Cerebellar cortex (tissue), 1 donor: ENCODE measurements around the gene MDM4.
"Not testable (repeated sequence)": the region's sequence is repeated elsewhere in the genome, so short reads cannot be mapped to it uniquely, and the experiment has no call there.

Experiments used
- DNase-seq: peaks from one replicate; pipeline ENCODE4 v3.0.0-alpha.2; 2015; ENCODE audit warnings: low spot score

The MDM4 gene

GRCh38 chr1:204517382-204517781, 1.2 kb downstream of the MDM4 start:
- not testable (repeated sequence) for DNase-seq

DNA sequence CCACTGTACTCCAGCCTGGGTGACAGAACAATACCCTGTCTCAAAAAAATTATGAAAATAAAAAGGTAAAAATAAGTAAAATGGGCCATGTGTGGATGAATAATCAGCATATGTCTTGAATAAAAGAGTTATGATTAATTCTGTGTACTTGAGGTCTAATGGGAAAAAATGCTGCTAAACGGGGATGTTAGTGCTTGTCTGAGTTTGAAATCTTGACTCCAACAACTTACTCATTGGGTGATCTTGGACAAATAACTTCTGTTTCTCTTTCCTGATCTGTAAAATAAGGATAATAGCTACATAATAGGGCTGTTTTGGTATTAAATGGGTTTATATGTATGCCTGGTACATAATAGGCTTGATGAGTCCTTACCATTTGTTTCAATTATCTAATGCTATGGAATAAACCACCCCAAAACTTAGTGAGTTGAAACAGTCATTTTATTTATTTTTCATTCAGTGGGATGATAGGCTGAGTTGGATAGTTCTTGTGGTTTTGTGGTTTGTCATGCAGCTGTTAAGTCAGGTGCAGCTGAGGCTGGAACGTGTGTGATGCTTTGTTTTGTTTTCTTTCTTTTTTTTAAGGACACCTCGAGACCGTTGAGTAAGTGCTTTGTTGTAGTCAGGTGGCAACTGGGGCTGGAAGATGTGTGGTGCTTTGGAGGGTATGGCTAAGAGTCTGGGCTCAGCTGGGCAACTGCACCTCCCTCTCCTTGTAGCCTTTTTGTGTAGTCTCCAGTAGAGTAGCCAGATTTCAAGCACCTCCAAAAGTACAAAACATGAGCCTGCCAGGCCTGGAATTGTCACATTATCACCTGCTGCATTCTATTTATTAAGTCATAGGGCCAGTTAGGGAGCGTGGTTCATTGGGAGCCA, 4.9 kb downstream of the MDM4 start:
- no peak for DNase-seq

- DNase-seq, result not testable (repeated sequence)
Observed at GRCh38 chr1:204521941-204522521, 5.8 kb downstream of the MDM4 start.

GRCh38 chr1:204523605-204524215, 7.5 kb downstream of the MDM4 start:
- DNase-seq, result no peak

DNA sequence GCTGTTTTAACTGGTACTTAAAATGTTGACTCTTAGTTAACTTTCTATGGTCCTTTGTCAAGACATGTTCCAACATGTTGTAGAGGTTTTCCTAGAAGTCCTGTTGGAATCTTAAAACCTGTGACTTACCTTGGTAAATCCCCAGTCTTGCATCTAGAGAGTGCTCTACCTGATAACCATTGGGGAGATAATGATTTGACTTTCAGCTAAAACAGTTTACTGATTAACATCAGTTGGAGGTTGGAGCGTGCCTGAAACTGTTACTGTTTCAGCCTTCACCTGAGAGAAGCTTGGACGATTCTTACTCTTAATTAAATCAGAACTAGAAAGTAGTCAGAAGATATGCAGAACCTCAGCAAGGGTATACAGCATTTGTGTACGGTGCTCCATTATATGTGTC, 8.8 kb downstream of the MDM4 start:
- no peak for DNase-seq

DNA sequence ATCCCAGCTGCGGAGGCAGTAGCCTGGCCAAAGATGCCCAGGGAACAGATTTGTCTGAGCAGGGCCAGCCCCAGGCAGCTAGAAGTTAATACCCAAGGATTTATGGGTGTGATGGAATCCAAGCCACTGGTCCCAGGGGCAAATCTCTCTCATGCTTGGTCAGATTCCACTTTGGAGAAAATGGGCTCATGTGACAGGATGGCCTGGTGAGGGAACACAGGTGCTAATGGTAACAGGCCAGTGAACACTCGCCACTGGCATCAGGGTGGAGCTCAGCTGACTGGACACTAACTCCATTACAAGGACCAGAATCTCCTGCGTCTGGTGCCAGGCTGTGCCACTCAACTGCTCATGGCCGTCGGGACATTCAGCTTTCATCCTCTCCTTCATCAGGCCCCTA, 12.0 kb downstream of the MDM4 start:
- no peak for DNase-seq

DNA sequence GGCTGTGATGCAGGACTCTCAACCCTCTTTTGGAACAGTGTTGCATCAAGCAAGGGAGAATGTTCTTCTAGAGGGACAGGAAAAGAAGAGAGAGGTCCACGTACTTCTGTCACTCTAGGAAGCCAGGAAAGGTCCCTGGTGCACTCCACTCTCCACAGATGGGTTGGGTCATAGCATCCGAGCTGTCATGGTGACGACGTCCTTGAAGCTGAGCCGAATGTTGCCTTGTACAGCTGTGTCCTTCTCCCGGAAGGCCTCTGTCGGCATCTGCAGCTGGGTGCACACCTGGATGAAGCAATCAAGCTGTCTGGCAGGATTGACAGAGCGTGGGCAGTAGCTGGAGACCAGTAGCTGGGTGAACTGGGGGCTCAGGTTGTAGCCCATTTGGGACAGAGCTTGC, 12.5 kb downstream of the MDM4 start:
- DNase-seq, result no peak

- DNase-seq, result no peak
Observed at GRCh38 chr1:204529371-204529895, 13.2 kb downstream of the MDM4 start.

DNA sequence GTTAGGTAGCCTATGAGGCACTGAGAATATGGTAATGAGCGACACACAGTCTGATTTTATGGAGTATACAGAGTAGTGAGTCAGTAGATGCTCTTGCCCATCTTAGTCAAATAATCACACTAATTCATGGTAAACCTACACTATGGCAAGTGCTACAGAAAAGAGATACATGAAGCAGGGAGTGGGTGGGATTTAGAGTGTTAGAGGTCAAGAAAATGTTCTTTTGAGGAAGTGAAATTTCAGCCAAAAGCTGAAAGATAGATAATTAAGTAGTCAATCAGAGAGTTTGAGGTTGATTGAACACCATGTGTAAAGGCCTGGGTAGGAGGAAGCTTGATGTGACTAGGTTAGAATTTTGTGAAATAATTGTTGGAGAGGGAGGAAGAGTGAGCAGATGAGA, 14.7 kb downstream of the MDM4 start:
- DNase-seq, result no peak

DNA sequence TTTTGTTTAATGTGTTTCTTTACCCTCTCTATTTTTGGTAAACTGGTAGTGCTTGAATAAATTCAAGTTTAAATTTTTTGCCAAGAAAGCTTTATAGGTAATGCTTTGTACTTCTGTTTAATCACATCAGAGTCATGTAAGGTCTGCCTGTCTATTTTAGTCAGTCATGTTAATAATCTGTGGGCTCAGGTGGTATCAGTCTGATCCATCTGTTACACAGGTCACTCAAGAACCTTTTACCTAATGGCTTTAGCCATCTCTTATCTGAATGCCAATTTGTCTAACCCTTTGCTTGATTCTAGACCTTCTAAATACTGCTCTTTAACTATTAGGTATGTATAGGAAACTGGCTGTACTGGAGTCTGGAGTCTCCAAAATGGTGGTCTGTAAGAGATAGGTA, 16.6 kb downstream of the MDM4 start:
- no peak for DNase-seq

DNA sequence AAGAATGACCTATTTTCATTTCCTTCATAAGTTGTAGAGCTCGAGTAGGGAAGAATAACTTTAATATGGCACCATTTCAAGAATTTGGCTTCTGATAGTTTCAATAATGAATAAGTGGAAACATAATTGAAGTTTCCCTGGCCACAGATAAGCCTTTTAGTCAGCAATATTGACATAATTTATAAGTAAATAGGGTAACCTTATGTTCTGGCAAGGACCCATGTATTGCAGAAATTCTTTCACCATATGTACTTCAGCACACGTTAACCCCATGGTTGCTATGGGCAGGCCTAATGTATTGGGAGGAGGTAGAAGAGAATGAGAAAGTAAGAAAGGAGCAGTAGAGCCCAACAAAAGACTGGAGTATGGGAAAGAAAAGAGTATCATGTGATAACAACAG, 25.4 kb downstream of the MDM4 start:
- DNase-seq, result no peak

DNA sequence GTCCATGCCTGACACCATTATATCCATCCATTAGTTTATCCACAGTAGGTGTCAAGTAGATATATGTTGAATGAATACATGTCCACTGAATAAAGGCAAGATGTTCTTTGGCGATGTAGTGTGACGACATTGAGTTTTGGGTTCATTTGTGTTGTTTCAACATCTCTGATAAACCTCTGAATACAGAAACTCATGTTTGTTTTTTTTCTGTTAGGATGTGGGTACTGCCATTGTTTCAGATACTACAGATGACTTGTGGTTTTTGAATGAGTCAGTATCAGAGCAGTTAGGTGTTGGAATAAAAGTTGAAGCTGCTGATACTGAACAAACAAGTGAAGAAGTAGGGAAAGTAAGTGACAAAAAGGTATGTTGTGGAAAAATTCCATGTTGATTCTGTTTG, 28.1 kb downstream of the MDM4 start:
- no peak for DNase-seq

GRCh38 chr1:204545202-204545601, 29.0 kb downstream of the MDM4 start:
- DNase-seq, result no peak

- DNase-seq, result no peak
Observed at GRCh38 chr1:204545881-204546280, 29.7 kb downstream of the MDM4 start.

DNA sequence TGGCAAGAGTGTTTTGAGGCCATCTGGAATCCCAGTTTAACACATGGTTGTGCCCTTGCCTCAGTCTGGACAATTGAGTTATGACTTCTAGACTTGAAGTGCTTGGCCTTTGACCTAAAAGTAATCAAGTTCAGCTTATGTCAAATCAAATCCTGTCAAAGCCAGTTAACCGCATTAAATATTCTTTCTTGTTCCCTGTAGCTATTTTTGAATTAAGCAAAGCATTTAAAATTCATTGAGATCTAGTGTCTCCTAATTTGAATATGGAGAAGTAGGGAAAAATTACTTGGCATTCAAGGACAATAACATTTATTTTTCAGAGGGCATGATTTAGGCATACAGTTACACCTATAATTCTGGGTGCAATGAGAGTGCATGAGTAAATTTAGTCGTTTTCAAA, 32.1 kb downstream of the MDM4 start:
- DNase-seq, result no peak

GRCh38 chr1:204549313-204549712, 33.1 kb downstream of the MDM4 start:
- no peak for DNase-seq

- no peak for DNase-seq
Observed at GRCh38 chr1:204550926-204551325, 34.7 kb downstream of the MDM4 start.

DNA sequence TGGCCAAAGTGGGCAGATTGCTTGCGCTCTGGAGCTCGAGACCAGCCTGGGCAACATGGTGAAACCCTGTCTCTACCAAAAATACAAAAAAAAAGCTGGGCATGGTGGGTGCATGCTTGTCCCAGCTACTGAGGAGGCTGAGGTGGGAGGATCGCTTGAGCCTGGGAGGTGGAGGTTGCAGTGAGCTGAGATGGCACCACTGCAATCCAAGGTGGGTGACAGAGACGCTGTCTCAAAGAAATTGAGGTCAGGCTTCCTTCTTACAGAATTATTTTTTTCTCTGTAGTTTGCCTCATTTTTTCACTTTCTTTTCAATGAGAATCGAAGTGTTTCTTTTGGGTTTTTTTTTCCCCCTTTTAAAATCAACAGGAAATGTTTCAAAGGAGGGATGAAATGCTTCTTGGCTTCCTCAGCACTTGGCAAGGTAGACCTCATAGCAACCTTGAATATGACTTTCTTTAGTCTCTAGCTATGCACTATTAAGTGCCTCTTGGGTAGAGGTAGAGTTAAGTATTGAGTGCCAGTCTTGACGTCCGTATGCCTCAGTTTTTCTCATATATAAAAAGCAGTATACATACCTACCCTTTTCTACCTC, 40.3 kb downstream of the MDM4 start:
- DNase-seq, result no peak

- no peak for DNase-seq
Observed at GRCh38 chr1:204558467-204558866, 42.3 kb downstream of the MDM4 start.

DNA sequence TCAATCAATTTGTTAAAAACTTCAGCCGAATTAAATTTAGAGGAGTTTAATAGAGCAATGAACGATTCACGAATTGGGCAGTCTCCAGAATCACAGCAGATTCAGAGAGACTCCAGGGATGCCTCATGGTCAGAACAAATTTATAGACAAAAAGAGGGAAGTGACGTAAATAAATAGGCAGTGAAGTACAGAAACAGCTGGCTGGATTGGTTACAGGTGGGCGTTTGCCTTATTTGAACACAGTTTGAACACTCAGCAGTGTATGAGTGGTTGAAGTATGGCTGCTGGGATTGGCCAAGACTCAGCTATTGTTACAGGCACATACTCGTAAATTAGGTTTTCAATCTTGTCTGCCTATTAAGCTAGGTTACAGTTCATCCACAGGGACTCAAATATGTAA, 43.8 kb downstream of the MDM4 start:
- not testable (repeated sequence) for DNase-seq

GRCh38 chr1:204560590-204561150, 44.5 kb downstream of the MDM4 start:
- DNase-seq, result no peak
